HG03039 (cell line): Measurements from ENCODE around the gene TMEM181.
"Not testable (repeated sequence)": the region's sequence is repeated elsewhere in the genome, so short reads cannot be mapped to it uniquely, and the experiment has no call there.

Experiments
- ATAC-seq: cut with Tn5 transposase; IDR thresholded peaks from one replicate; pipeline ENCODE4 v1.9.1; 2021; ENCODE audit warnings: mild to moderate bottlenecking, moderate library complexity; ENCODE audit not compliant: unreplicated experiment

TMEM181 gene

DNA sequence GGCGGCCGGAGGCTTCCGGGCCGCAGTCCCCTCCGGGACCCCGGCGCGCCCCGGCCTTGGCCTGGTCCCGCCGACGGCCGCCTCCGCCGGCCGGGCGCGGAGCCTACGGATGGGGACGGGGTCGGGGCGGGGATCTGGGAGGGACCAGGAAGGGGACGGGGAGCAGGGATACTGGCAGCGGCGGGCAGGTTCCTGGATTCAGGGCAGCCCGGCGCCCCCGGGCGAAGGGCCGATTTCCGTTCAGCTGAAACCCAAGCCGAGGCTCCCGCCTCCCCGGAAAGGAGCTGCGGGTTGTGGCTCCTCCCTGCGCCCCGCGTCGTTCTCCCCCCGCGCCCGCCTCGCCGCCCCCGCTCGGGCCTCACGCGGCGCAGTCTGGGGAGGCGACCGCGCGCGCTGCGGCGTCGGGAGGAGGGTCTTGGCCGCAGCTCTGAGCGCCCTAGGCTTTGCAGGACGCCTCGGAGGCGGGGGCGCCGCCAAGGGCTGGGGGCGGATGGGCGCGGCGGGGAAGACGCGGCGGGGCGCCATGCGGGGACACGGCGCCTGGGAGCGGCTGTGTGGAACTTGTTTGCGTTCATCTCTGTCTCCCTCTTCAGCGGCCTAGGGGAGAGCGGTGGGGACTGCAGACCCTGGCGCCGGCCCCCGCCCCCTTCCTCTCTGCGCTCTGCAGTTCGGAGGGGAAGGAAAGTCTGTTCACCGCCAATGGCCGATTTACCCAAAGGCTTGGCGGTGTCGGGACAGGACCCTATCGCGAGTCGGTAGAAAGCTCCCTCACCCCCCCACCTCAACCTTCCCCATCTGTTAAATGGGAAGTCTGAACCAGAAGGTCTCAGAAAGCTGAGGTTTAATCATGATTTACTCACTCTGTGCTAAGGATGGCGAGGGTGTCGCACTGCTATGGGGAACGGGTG is 22.7 kb upstream of the TMEM181 start:
- ATAC-seq, result no peak

GRCh38 chr6:158538741-158539140 is 21.1 kb upstream of the TMEM181 start:
- no peak for ATAC-seq

GRCh38 chr6:158539413-158539812 is 20.5 kb upstream of the TMEM181 start:
- no peak for ATAC-seq

- ATAC-seq, result no peak
Measured at GRCh38 chr6:158539881-158540280, 20.0 kb upstream of the TMEM181 start.

DNA sequence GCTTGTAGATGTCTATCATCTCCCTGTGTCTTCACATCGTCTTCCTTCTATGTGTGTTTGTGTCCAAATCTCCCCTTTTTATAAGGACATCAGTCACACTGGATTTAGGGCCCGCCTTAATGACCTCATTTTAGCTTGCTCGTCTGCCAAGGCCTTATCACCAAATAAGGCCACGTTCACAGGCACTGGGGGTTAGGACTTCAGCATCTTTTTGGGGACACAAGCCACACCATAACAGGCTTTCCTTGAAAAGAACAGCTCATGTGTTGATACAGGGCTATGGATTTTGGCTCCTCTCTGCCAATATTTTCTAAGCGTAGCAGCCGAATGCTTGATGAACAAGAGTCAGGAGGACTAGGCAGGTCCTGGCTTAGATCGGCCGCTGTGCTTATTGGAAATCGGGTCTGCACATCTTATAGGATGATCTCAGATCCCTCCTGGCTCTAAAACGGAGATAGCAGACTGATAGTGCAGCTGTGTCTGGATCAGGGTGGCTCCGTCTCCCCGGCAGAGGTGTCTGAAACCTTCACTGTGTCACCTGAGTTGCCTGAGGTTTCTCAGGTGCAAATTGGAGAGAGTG is 16.2 kb upstream of the TMEM181 start:
- ATAC-seq, result no peak

DNA sequence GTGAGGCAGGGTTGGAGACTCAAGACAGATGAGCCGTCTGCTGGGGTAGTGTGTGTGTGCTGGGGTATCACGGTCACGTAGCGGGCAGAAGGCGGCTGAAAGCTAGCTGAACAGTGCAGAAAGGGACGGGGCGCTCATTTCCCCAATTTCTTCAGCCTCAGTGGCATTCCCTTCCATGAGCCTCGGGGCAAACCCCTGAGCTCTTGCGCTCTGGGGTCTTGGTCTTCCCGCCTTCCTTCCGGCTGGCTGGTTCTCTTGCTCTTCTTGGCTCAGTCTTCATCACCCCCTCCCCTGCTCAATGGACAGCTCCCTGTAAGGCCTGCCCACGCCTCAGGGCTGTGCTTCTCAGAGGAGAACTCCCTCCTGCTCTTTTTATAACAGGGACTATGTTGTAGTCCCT is 15.5 kb upstream of the TMEM181 start:
- ATAC-seq, result no peak

DNA sequence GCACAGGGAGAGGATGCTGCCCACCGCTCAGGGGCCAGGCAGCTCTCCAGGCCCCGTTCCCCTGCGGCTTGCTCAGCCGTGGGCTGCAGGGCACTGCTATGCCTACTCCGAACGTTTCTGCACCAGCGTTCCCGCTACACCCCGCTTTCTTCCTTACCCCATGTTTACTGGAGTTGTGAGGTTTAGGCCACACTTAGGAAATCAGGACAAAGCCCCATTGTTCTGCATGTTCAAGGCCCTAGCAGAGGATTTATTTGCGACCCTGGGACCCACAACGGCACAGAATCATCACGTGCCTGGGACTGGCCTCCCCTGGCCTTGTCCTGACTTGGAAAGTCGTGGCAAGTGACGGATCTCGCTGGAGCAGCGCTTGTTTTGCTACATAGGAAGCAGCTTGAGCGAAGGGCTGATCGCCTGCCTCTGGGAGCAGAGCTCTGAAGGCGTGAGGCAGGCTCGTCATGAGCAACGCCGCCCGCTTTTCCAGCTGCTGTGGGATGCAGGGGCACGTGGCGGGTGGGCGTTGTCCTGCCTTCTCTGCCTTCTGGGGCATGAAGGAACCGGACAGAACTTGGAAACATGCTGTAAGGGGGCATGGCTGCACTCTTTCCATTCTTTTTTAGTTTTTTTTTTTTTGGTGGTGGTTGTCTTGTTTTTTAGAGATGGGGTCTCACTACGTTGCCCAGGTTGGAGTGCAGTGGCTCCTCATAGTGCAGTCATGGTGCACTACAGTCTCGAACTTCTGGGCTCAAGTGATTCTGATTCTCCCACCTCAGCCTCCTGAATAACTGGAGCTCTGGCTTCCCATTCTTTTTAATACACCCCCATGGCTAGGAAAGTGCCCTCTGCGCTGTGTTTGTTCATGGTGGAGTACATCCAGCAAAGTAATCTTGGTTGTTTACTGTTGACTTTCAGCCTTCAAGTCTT is 14.6 kb upstream of the TMEM181 start:
- ATAC-seq, result no peak

DNA sequence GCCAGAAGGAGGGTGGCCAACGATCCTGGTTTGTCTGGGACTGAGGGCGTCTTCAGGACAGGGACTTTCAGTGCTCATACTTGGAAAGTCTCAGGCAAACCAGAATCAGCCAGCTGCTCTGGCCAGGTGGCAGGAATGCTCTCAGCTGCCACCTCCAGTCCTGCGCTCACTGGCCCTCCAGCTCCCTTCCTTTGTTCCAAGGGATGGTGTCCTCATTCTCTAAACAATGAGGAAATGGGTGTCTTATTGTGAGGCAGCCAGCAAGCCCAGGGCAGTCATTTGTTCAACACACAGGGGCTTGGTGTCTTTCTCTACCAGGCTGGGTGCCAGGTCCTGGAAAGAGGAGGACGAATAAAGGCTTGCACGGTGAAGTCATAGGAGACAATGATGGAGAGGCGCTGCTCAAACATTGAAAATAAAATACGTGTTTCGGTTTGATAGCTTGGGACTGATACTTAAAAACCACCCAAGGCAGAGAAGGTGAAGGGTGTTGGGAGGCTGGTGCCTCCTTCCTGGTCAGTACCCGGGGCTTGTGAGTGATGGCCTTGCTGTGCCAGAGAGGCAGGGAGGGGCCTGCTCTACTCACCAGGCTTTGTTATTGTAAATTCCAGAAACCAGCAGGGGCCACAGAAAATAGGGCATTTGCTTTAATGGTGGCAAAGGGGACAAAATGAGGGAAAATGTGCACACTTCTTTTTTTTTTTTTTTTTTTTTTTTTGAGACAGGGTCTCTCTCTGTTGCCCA is 11.3 kb upstream of the TMEM181 start:
- no peak for ATAC-seq

DNA sequence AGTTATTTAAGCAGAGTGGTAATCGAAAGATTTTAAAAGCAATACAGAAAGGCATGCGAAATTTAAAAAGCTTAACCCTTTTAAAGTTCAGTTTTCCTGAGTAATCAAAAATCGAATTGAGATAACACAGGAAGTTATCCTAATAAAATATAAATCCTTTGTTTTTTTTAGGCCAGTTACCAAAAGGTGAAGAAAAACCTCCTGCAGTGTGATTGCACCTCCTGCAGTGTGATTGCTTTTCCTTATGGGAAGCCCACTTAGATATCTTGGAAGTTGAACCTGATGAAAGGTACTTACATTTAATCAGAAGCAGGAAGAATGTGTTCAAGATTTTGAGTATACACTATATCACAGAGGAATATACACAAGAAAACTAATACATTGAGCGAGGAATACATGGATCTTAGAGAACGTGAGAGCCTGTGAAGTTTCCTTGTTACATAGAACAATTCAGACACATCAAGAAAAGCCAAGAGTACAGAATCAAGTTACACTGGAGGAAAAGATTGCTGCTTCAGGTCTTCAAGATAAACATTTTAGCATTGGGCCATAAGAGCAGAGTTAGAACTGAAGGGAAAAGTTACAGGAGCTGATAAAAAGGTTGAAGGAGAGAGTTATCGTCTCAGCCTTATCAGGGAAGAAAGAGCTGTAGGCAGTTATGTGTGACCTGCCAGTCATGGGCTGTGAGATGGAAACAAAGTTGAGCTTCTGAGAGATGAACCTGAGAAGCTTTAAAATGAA is 7.7 kb upstream of the TMEM181 start:
- ATAC-seq, result no peak

GRCh38 chr6:158552796-158553138 is 7.1 kb upstream of the TMEM181 start:
- ATAC-seq, result no peak

- ATAC-seq, result no peak
Measured at GRCh38 chr6:158554611-158555361, 5.1 kb upstream of the TMEM181 start.

GRCh38 chr6:158556113-158556512 is 3.8 kb upstream of the TMEM181 start:
- no peak for ATAC-seq

DNA sequence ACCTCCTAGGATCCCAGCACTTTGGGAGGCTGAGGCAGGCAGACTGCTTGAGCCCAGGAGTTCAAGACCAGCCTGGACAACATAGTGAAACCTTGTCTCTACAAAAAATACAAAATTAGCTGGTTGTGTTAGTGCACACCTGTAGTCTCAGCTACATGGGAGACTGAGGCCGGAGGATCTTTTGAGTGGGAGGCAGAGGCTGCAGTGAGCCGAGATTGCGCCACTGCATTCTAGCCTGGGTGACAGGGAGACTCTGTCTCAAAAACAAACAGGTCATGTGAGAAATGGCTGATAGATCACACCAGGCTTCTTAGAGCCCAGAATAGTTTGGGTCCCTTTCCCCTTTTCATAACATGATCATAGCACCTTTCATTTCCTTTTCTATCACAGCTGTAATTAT is 2.8 kb upstream of the TMEM181 start:
- ATAC-seq, result not testable (repeated sequence)

- ATAC-seq, result no peak
Measured at GRCh38 chr6:158557927-158558326, 2.0 kb upstream of the TMEM181 start.

DNA sequence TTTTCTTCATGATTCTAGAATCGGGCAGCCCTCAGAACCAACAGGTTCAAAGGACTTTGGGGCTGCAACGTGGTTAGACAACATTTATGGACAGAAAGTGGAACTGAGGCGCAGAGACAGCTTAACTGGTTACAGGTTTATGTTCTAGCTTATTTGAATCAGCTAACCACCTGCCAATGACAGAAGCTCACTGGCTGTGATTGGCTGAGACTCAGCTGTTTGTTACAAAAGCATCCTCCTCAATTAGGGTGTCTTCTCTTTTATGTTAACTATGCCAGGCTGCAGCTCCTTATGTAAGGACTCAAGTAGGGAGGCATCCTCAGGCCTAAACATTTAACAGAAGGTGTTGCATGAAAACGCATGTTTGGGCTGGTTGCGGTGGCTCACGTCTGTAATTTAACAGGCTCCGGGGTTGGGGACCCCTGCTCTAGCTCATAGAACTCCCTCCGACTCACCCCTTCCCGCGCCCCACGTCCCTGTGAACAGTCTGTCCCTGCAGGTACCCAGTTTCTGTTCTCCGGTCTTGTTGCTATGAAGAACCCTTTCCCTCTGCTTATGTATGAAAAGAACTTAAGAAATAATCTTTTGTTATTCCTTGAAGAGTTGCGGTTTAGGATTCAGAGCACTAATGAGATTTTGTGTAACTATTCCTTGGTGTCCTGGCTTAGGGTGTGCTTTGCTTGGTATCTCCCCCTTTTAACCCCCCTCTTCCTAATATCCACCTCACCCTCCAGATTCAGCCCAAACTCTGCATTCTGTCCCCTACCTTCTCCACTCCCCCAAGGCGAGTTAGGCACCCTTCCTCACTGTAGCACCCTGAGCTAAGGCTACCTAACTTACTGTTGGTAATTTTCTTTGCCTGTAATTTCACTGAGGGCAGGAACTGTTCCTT is 1.2 kb upstream of the TMEM181 start:
- no peak for ATAC-seq

DNA sequence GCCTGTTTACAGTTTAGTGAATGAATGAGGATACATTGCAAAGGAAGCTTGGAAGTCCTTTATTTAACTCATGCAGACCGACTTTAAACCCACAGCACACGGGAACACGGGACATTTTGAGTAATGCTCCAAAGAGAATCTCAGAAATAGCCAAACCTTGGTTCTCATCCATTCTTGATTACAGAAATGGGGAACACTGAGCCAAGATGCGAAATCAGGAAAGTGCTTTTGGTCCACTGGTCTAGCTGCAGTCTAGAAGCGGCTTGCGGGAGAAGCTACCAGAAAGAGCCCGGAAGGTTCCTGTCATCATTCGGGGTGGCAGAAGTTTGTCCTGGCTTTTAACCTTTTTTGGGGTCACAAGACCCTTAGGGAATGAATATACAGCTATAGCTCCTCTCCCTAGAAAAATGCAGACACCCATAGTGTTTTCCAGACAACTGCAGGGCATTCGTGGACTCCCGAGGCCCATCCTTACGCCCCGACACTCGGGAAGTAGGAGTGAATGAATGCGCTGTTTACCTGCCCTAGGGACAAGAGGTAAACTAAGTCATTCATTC is 475 bp upstream of the TMEM181 start:
- no peak for ATAC-seq

- ATAC-seq, result no peak
Measured at GRCh38 chr6:158560836-158561320, 987 bp downstream of the TMEM181 start.

DNA sequence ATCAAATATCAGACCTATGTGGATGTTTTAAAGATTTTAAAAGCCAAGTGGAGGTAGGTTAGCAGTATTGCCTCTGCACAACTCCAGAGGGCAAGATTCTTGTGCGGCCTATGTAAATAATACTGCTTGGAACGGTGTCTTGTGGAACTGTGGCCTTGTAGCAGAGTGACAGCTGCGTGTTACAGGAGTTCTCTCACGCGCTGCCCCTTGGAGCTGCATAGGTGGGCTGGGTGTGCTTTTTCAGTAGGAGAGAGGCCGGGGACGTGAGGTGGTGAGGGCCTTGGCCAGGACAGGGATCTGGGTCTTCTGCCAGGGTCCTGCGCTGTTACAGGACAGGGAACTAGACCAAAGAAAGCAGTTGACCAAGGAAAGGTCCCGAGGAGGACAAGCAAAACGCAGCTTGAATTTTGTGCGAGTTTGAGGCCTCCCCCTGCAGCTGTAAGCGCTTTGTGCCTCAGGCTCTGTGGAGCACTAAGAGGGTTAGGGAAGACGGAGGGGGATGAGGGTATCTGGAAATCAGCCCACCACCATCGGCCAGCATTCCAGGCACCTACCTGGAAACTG is 1.5 kb downstream of the TMEM181 start:
- ATAC-seq, result no peak
